ENCODE data around the gene PDZD2. TPM values are rescaled to one million over a fixed set of nuclear protein-coding genes. Genes with fewer than 3 reads are reported as not detected.

PDZD2 gene
- total RNA-seq, 4 donors from 2014 or later, result 13.7 to 26.7 (median 24.1) TPM

- 51% methylated on average over 12 to 13 of the region's 15 CpGs for WGBS, 2 donors
- no peak for DNase-seq
- H3K9me3 ChIP-seq, result no peaks in the 10 kb centered on the region
- H3K4me1 ChIP-seq, result peaks cover 0 to 44% (median 15%) of the 10 kb centered on the region in 3 donors
- no peaks in the 10 kb centered on the region for H3K27me3 ChIP-seq
- TF ChIP-seq POLR2A (IDR thresholded peaks at IDR 0.05), result no peak
- TF ChIP-seq CTCF (IDR thresholded peaks at IDR 0.05), result no peak
- intact Hi-C loops (cut with DNase I), result no loop called here
- H3K27ac ChIP-seq, result peak overlapping the region in 3 of 4 donors; percentile 2 to 20 (median 11)
- H3K4me3 ChIP-seq, result peak overlapping the region in 2 of 4 donors; percentile 7 to 44
- H3K36me3 ChIP-seq, result no peaks in the 10 kb centered on the region
Observed at GRCh38 chr5:31911291-31912265, 272.6 kb downstream of the PDZD2 start.

- Histone ChIP-seq H3K27me3 (no peaks in the 10 kb centered on the region), H3K36me3 (no peaks in the 10 kb centered on the region), H3K9me3 (no peaks in the 10 kb centered on the region), H3K4me1 (peaks cover 0 to 51% (median 18%) of the 10 kb centered on the region in 3 donors), H3K4me3 (no peak overlapping the region), H3K27ac (peak overlapping the region; percentile 61 to 84 (median 72))
- TF ChIP-seq POLR2A (IDR thresholded peaks at IDR 0.05) (no peak), CTCF (IDR thresholded peaks at IDR 0.05) (no peak)
- DNase-seq, result no peak
- intact Hi-C loops (cut with DNase I), result no loop called here
- 42 to 55% methylated on average over 2 of the region's 2 CpGs for WGBS, 2 donors
Observed at GRCh38 chr5:31913808-31914207, 274.9 kb downstream of the PDZD2 start.

GRCh38 chr5:31916327-31916726, 277.4 kb downstream of the PDZD2 start:
- no peaks in the 10 kb centered on the region for H3K27me3 ChIP-seq
- TF ChIP-seq CTCF (IDR thresholded peaks at IDR 0.05), result no peak
- peak in 1 of 4 donors; percentile 11 for TF ChIP-seq POLR2A (IDR thresholded peaks at IDR 0.05)
- no peaks in the 10 kb centered on the region for H3K36me3 ChIP-seq
- peaks cover 0 to 42% (median 18%) of the 10 kb centered on the region in 3 donors for H3K4me1 ChIP-seq
- no peak for DNase-seq
- no peak overlapping the region for H3K4me3 ChIP-seq
- intact Hi-C loops (cut with DNase I), result no loop called here
- no peaks in the 10 kb centered on the region for H3K9me3 ChIP-seq
- peak overlapping the region in 3 of 4 donors; percentile 53 to 65 (median 57) for H3K27ac ChIP-seq
- WGBS, 2 donors, result 65 to 75% methylated on average over 6 to 7 of the region's 8 CpGs

GRCh38 chr5:31918739-31919138, 279.8 kb downstream of the PDZD2 start:
- no peak for TF ChIP-seq CTCF (IDR thresholded peaks at IDR 0.05)
- TF ChIP-seq POLR2A (IDR thresholded peaks at IDR 0.05), result no peak
- no peaks in the 10 kb centered on the region for H3K27me3 ChIP-seq
- H3K4me3 ChIP-seq, result no peak overlapping the region
- no peaks in the 10 kb centered on the region for H3K9me3 ChIP-seq
- DNase-seq, result no peak
- H3K4me1 ChIP-seq, result peaks cover 0 to 43% (median 17%) of the 10 kb centered on the region in 3 donors
- H3K36me3 ChIP-seq, result no peaks in the 10 kb centered on the region
- intact Hi-C loops (cut with DNase I), result no loop called here
- H3K27ac ChIP-seq, result no peak overlapping the region
- 77 to 88% methylated on average over 3 of the region's 3 CpGs for whole genome bisulfite sequencing, 2 donors

GRCh38 chr5:31921852-31922305, 282.9 kb downstream of the PDZD2 start:
- no peak for DNase-seq
- H3K27ac ChIP-seq, result no peak overlapping the region

More at GRCh38 chr5:31921852-31922305, 282.9 kb downstream of the PDZD2 start:
- no peaks in the 10 kb centered on the region for H3K27me3 ChIP-seq
- H3K36me3 ChIP-seq, result no peaks in the 10 kb centered on the region
- no peaks in the 10 kb centered on the region for H3K9me3 ChIP-seq
- 47 to 49% methylated on average over 3 of the region's 3 CpGs for WGBS, 2 donors
- no peak for TF ChIP-seq CTCF (IDR thresholded peaks at IDR 0.05)
- no peak for TF ChIP-seq POLR2A (IDR thresholded peaks at IDR 0.05)
- intact Hi-C loops (cut with DNase I), result no loop called here
- H3K4me1 ChIP-seq, result peaks cover 0 to 21% (median under 1%) of the 10 kb centered on the region in 3 donors
- H3K4me3 ChIP-seq, result no peak overlapping the region
